ENCODE data around the gene RNF130. TPM values are rescaled to one million over a fixed set of nuclear protein-coding genes. Genes with fewer than 3 reads are reported as not detected.
A peak's percentile ranks its signal among the peaks of the same experiment; 100 is the strongest.

Gene RNF130
- polyA plus RNA-seq, 1 experiment: 32.7 TPM

GRCh38 chr5:180072556-180072955, 997 bp upstream of the RNF130 start:
- TF ChIP-seq CTCF (IDR thresholded peaks at IDR 0.05; ENCODE audit: insufficient read depth, low read depth, low read length): no peak
- Histone ChIP-seq H3K36me3 (ENCODE audit: control insufficient read depth, insufficient read depth, low read length) (no peaks in the 10 kb centered on the region), H3K4me3 (ENCODE audit: low read depth, low read length) (no peak overlapping the region), H3K27me3 (ENCODE audit: control insufficient read depth, insufficient read depth, low read length) (no peaks in the 10 kb centered on the region; the same call in 1 of the 2 replicates)
- DNase-seq (ENCODE audit: low read depth): no peak
- CTCF ChIA-PET: no interaction called here
- POLR2A ChIA-PET: no interaction called here

DNA sequence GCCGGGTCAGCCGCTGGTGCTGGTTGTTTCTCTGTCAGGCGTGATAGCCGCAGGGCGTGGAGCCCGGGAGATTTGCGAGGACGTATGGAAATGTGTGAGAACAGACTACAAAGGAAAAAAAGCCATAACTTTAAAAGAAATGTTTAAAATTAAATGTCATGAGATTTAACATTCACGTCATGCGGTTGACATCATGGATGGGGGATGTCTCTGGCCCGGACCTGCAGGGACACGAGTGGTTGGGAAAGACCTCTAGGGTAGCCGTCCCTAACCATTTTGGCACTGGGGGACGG, 643 bp upstream of the RNF130 start:
- H3K36me3 ChIP-seq (ENCODE audit: control insufficient read depth, insufficient read depth, low read length): no peaks in the 10 kb centered on the region
- ChIA-PET CTCF (no interaction called here), POLR2A (no interaction called here)
- no peak for TF ChIP-seq CTCF (IDR thresholded peaks at IDR 0.05; ENCODE audit: insufficient read depth, low read depth, low read length)
- H3K27me3 ChIP-seq (ENCODE audit: control insufficient read depth, insufficient read depth, low read length): no peaks in the 10 kb centered on the region; the same call in 1 of the 2 replicates
- H3K4me3 ChIP-seq (ENCODE audit: low read depth, low read length): no peak overlapping the region; the same call in 1 of the 2 replicates
- no peak for DNase-seq (ENCODE audit: low read depth)

- Histone ChIP-seq H3K27me3 (ENCODE audit: control insufficient read depth, insufficient read depth, low read length) (no peaks in the 10 kb centered on the region; the same call in 1 of the 2 replicates), H3K36me3 (ENCODE audit: control insufficient read depth, insufficient read depth, low read length) (no peaks in the 10 kb centered on the region), H3K4me3 (ENCODE audit: low read depth, low read length) (peak overlapping the region; percentile 80)
- no peak for DNase-seq (ENCODE audit: low read depth)
- no peak for TF ChIP-seq CTCF (IDR thresholded peaks at IDR 0.05; ENCODE audit: insufficient read depth, low read depth, low read length)
- ChIA-PET CTCF (no interaction called here), POLR2A (no interaction called here)
Measured at GRCh38 chr5:180070756-180071530, 616 bp downstream of the RNF130 start.

DNA sequence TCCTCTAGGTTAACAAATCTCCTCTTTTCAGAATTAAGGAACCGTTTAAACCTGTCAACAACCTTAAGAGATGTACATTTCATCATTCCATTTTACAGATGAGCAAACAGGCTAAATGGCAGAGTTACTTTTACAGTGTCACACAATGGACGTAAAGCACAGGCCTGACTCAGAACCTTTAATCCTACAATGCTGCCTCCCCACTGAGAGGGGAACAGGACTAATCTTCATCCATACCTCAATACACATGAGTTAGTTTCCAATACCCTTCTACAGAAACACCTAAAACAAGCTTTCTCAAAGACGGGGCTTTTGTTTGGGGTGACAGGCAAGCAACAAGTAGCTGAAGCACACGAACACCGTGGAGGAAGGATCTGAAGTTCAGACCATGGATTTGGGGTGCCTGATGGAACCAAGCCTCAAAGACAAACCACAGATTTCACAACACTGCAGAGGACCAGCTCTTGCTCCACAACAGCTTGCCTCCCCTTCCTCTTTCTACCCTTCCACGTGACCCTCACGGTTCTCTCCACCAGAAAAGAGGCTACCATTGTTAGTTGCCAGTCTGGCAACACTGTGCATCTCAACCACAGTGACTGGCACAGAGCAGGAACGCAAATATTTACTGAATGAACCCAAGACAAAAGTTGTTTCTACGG, 1.8 kb downstream of the RNF130 start:
- CTCF ChIA-PET: interaction anchor here (0.8 to 1.5 kb wide), 2 partner anchors 12 to 55 kb away, joined by 3 to 5 read pairs; no protein-coding TSS in a partner anchor
- no peak for TF ChIP-seq CTCF (IDR thresholded peaks at IDR 0.05; ENCODE audit: insufficient read depth, low read depth, low read length)
- POLR2A ChIA-PET: no interaction called here
- no peaks in the 10 kb centered on the region; the same call in 1 of the 2 replicates for H3K27me3 ChIP-seq (ENCODE audit: control insufficient read depth, insufficient read depth, low read length)
- DNase-seq (ENCODE audit: low read depth): no peak
- no peak overlapping the region; the same call in 1 of the 2 replicates for H3K4me3 ChIP-seq (ENCODE audit: low read depth, low read length)
- no peaks in the 10 kb centered on the region for H3K36me3 ChIP-seq (ENCODE audit: control insufficient read depth, insufficient read depth, low read length)

DNA sequence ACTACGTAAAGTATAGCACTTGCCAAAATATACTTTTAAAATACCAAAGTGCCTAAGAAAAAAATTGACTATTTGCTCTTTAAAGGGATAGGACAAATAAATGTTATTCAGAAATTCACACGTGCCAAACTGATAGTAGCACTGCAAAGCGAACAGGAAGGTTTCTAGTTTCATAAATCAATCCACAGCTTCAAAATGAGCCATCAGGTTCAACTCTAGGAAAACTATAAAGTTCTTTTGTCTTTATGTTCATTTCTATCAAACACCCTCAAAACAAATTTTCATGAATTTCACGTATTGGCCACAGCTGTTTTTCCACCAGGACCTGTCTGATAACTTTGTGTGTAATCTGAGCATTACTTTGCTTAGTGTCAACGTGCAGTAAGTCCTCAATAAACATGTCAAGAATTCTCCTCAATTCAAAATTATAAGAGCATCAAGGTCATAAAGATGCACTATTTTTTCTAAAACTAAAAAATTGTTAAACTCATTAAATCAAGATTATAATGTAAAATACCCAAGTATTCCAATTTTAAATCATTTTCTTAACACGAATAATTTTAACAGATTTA, 3.0 kb downstream of the RNF130 start:
- Histone ChIP-seq H3K4me3 (ENCODE audit: low read depth, low read length) (no peak overlapping the region), H3K27me3 (ENCODE audit: control insufficient read depth, insufficient read depth, low read length) (no peaks in the 10 kb centered on the region; the same call in 1 of the 2 replicates), H3K36me3 (ENCODE audit: control insufficient read depth, insufficient read depth, low read length) (no peaks in the 10 kb centered on the region)
- CTCF ChIA-PET: interaction anchor here (1.5 kb wide), 1 partner anchor 11 kb away, joined by 5 read pairs; no protein-coding TSS in a partner anchor
- DNase-seq (ENCODE audit: low read depth): no peak
- TF ChIP-seq CTCF (IDR thresholded peaks at IDR 0.05; ENCODE audit: insufficient read depth, low read depth, low read length): no peak
- POLR2A ChIA-PET: no interaction called here
